CD8-positive, alpha-beta memory T cell (primary cell): ENCODE data around the gene CEP126. TPM values are rescaled to one million over a fixed set of nuclear protein-coding genes. Genes with fewer than 3 reads are reported as not detected.
"Not testable (repeated sequence)": the region's sequence is repeated elsewhere in the genome, so short reads cannot be mapped to it uniquely, and the experiment has no call there.

Experiments
- CTCF ChIA-PET: fragments of 350-600 bp; sonication (Branson Sonifier 250); formaldehyde crosslinking; loops from one replicate; lab custom pipeline; 2021; ENCODE audit warnings: antibody characterized with exemption; lab: Charles Lee
- POLR2A ChIA-PET: fragments of 350-600 bp; sonication (Branson Sonifier 250); formaldehyde crosslinking; loops from one replicate; lab custom pipeline; 2021; ENCODE audit warnings: antibody characterized with exemption; lab: Charles Lee
- DNase-seq, 5 donors: peaks; one replicate each; pipeline versions ENCODE4 v3.0.0 to v3.0.0-alpha.2; 2020 to 2022; ENCODE audit warnings: mixed read lengths in 1 of 5
- H3K27ac ChIP-seq: one replicate; pipeline ENCODE4 v1.7.0; 2013; ENCODE audit warnings: low read depth, mild to moderate bottlenecking, low read length, moderate library complexity
- H3K27me3 ChIP-seq: 2 replicates; pipeline ENCODE4 v1.7.0; 2013; ENCODE audit warnings: low read length, mild to moderate bottlenecking; ENCODE audit not compliant: insufficient read depth, poor library complexity, severe bottlenecking
- H3K36me3 ChIP-seq: 2 replicates; pipeline ENCODE4 v1.7.0; 2013; ENCODE audit warnings: mild to moderate bottlenecking, low read length, moderate library complexity; ENCODE audit not compliant: insufficient read depth
- H3K4me1 ChIP-seq: 2 replicates; pipeline ENCODE4 v1.7.0; 2013; ENCODE audit warnings: mild to moderate bottlenecking, low read length, moderate library complexity; ENCODE audit not compliant: insufficient read depth
- H3K4me3 ChIP-seq: 2 replicates; pipeline ENCODE4 v1.7.0; 2013; ENCODE audit warnings: mild to moderate bottlenecking, low read length
- H3K9me3 ChIP-seq: 2 replicates; pipeline ENCODE4 v1.7.0; 2013; ENCODE audit warnings: mild to moderate bottlenecking, low read length
- H3K27ac Mint-ChIP-seq, 8 donors: one replicate each; pipeline ENCODE4 v1.8.0; 2020 to 2021; ENCODE audit warnings: mixed read lengths in 8 of 8, mild to moderate bottlenecking in 6 of 8, inconsistent platforms in 3 of 8, moderate library complexity in 3 of 8
- H3K27me3 Mint-ChIP-seq, 2 donors: one replicate each; pipeline ENCODE4 v1.8.0; 2020 to 2021; ENCODE audit warnings: mixed read lengths in 2 of 2, mild to moderate bottlenecking in 1 of 2, moderate library complexity in 1 of 2
- H3K36me3 Mint-ChIP-seq, 3 donors: one replicate each; pipeline ENCODE4 v1.8.0; 2020 to 2021; ENCODE audit warnings: mixed read lengths in 3 of 3, inconsistent platforms in 1 of 3, mild to moderate bottlenecking in 1 of 3
- H3K4me1 Mint-ChIP-seq, 3 donors: one replicate each; pipeline ENCODE4 v1.8.0; 2020 to 2021; ENCODE audit warnings: mixed read lengths in 3 of 3, inconsistent platforms in 1 of 3, mild to moderate bottlenecking in 1 of 3
- H3K4me3 Mint-ChIP-seq, 7 donors: one replicate each; pipeline ENCODE4 v1.8.0; 2020 to 2021; ENCODE audit warnings: mixed read lengths in 7 of 7, mild to moderate bottlenecking in 6 of 7, moderate library complexity in 4 of 7, inconsistent platforms in 2 of 7
- H3K9me3 Mint-ChIP-seq, 5 donors: one replicate each; pipeline ENCODE4 v1.8.0; 2020 to 2022; ENCODE audit warnings: mixed read lengths in 5 of 5, mild to moderate bottlenecking in 3 of 5, moderate library complexity in 2 of 5, inconsistent platforms in 1 of 5
- polyA plus RNA-seq: library from polyadenylated mRNA; unstranded; fragments of 300-500 nt; fragmentation: Illumina TruSeq; gene quantifications from one replicate; pipeline ENCODE4 v1.2.3, GENCODE V29; 2021
- total RNA-seq, 2 experiments: library from RNA; stranded (reverse); gene quantifications; one replicate each; pipeline ENCODE4 v1.2.3, GENCODE V29; 2021

CEP126 gene
- total and polyA plus RNA-seq, 3 experiments from 2014 or later, result 1.1 to 1.8 (median 1.6) TPM

GRCh38 chr11:101940901-101941520, 26.2 kb downstream of the CEP126 start:
- no peaks in the 10 kb centered on the region for H3K27me3 Mint-ChIP-seq
- Histone ChIP-seq H3K27me3 (no peaks in the 10 kb centered on the region), H3K9me3 (no peaks in the 10 kb centered on the region), H3K36me3 (no peaks in the 10 kb centered on the region), H3K4me1 (no peaks in the 10 kb centered on the region), H3K27ac (no peak overlapping the region), H3K4me3 (no peak overlapping the region)
- no peak overlapping the region for H3K4me3 Mint-ChIP-seq
- H3K27ac Mint-ChIP-seq, result no peak overlapping the region
- ChIA-PET POLR2A (no interaction called here), CTCF (no interaction called here)
- no peaks in the 10 kb centered on the region for H3K9me3 Mint-ChIP-seq
- no peak for DNase-seq
- H3K4me1 Mint-ChIP-seq, result no peaks in the 10 kb centered on the region
- peaks cover 1 to 14% (median 7%) of the 10 kb centered on the region in 3 donors for H3K36me3 Mint-ChIP-seq

- H3K27me3 ChIP-seq, result no peaks in the 10 kb centered on the region
- no peaks in the 10 kb centered on the region for H3K4me1 Mint-ChIP-seq
- H3K9me3 ChIP-seq, result no peaks in the 10 kb centered on the region
- CTCF ChIA-PET, result no interaction called here
- POLR2A ChIA-PET, result no interaction called here
- no peak overlapping the region for H3K4me3 ChIP-seq
- no peak for DNase-seq
- peaks cover 2 to 15% (median 11%) of the 10 kb centered on the region in 3 donors for H3K36me3 Mint-ChIP-seq
- H3K4me1 ChIP-seq, result no peaks in the 10 kb centered on the region
- H3K27ac ChIP-seq, result no peak overlapping the region
- no peaks in the 10 kb centered on the region for H3K9me3 Mint-ChIP-seq
- H3K36me3 ChIP-seq, result no peaks in the 10 kb centered on the region
- no peaks in the 10 kb centered on the region for H3K27me3 Mint-ChIP-seq
- no peak overlapping the region for H3K4me3 Mint-ChIP-seq
- no peak overlapping the region for H3K27ac Mint-ChIP-seq
These were observed 30.1 kb downstream of the CEP126 start for GRCh38 chr11:101944923-101945322.

GRCh38 chr11:101945448-101945847, 30.6 kb downstream of the CEP126 start:
- Mint-ChIP-seq H3K4me1 (no peaks in the 10 kb centered on the region), H3K27me3 (no peaks in the 10 kb centered on the region), H3K27ac (no peak overlapping the region), H3K4me3 (no peak overlapping the region), H3K36me3 (peaks cover 2 to 15% (median 11%) of the 10 kb centered on the region in 3 donors), H3K9me3 (no peaks in the 10 kb centered on the region)
- no peaks in the 10 kb centered on the region for H3K4me1 ChIP-seq
- no peak overlapping the region for H3K4me3 ChIP-seq
- H3K9me3 ChIP-seq, result no peaks in the 10 kb centered on the region
- POLR2A ChIA-PET, result no interaction called here
- no peak overlapping the region for H3K27ac ChIP-seq
- CTCF ChIA-PET, result no interaction called here
- H3K36me3 ChIP-seq, result no peaks in the 10 kb centered on the region
- H3K27me3 ChIP-seq, result no peaks in the 10 kb centered on the region
- DNase-seq, result no peak

GRCh38 chr11:101949680-101950220, 34.9 kb downstream of the CEP126 start:
- Mint-ChIP-seq H3K27me3 (no peaks in the 10 kb centered on the region), H3K9me3 (no peaks in the 10 kb centered on the region), H3K4me3 (no peak overlapping the region), H3K4me1 (no peaks in the 10 kb centered on the region), H3K36me3 (peaks cover 1 to 11% (median 11%) of the 10 kb centered on the region in 3 donors), H3K27ac (no peak overlapping the region)
- H3K9me3 ChIP-seq, result no peaks in the 10 kb centered on the region
- DNase-seq, result no peak
- no peak overlapping the region for H3K4me3 ChIP-seq
- H3K4me1 ChIP-seq, result no peaks in the 10 kb centered on the region
- CTCF ChIA-PET, result no interaction called here
- no peak overlapping the region for H3K27ac ChIP-seq
- no peaks in the 10 kb centered on the region for H3K27me3 ChIP-seq
- POLR2A ChIA-PET, result no interaction called here
- no peaks in the 10 kb centered on the region for H3K36me3 ChIP-seq

GRCh38 chr11:101955278-101955677, 40.5 kb downstream of the CEP126 start:
- H3K9me3 Mint-ChIP-seq, result peaks cover 0 to 2% (median 0%) of the 10 kb centered on the region in 5 donors
- peaks cover 9 to 18% (median 12%) of the 10 kb centered on the region in 3 donors for H3K36me3 Mint-ChIP-seq
- H3K9me3 ChIP-seq, result no peaks in the 10 kb centered on the region
- ChIA-PET POLR2A (no interaction called here), CTCF (no interaction called here)
- no peak for DNase-seq
- no peaks in the 10 kb centered on the region for H3K27me3 ChIP-seq
- H3K4me3 Mint-ChIP-seq, result no peak overlapping the region
- no peak overlapping the region for H3K4me3 ChIP-seq
- H3K27me3 Mint-ChIP-seq, result no peaks in the 10 kb centered on the region
- H3K4me1 Mint-ChIP-seq, result no peaks in the 10 kb centered on the region
- no peaks in the 10 kb centered on the region for H3K36me3 ChIP-seq
- H3K27ac Mint-ChIP-seq, result no peak overlapping the region
- H3K27ac ChIP-seq, result no peak overlapping the region
- H3K4me1 ChIP-seq, result no peaks in the 10 kb centered on the region

GRCh38 chr11:101955701-101956100, 40.9 kb downstream of the CEP126 start:
- CTCF ChIA-PET, result no interaction called here
- H3K36me3 Mint-ChIP-seq, result peaks cover 9 to 18% (median 12%) of the 10 kb centered on the region in 3 donors
- H3K27ac ChIP-seq, result no peak overlapping the region
- no peaks in the 10 kb centered on the region for H3K9me3 ChIP-seq
- H3K36me3 ChIP-seq, result no peaks in the 10 kb centered on the region
- H3K27ac Mint-ChIP-seq, result no peak overlapping the region
- H3K27me3 Mint-ChIP-seq, result no peaks in the 10 kb centered on the region
- DNase-seq, result no peak
- no peak overlapping the region for H3K4me3 Mint-ChIP-seq
- H3K9me3 Mint-ChIP-seq, result peaks cover 0 to 2% (median 0%) of the 10 kb centered on the region in 5 donors
- POLR2A ChIA-PET, result no interaction called here
- H3K4me3 ChIP-seq, result no peak overlapping the region
- no peaks in the 10 kb centered on the region for H3K27me3 ChIP-seq
- H3K4me1 ChIP-seq, result no peaks in the 10 kb centered on the region
- H3K4me1 Mint-ChIP-seq, result no peaks in the 10 kb centered on the region

- no peaks in the 10 kb centered on the region for H3K36me3 ChIP-seq
- no peak overlapping the region for H3K4me3 ChIP-seq
- no peaks in the 10 kb centered on the region for H3K9me3 ChIP-seq
- POLR2A ChIA-PET, result no interaction called here
- DNase-seq, result no peak
- H3K4me3 Mint-ChIP-seq, result no peak overlapping the region
- H3K27ac ChIP-seq, result no peak overlapping the region
- no peaks in the 10 kb centered on the region for H3K4me1 ChIP-seq
- CTCF ChIA-PET, result no interaction called here
- H3K4me1 Mint-ChIP-seq, result no peaks in the 10 kb centered on the region
- H3K27me3 ChIP-seq, result no peaks in the 10 kb centered on the region
- H3K36me3 Mint-ChIP-seq, result peaks cover 12 to 35% (median 20%) of the 10 kb centered on the region in 3 donors
- H3K27me3 Mint-ChIP-seq, result no peaks in the 10 kb centered on the region
- no peak overlapping the region for H3K27ac Mint-ChIP-seq
- H3K9me3 Mint-ChIP-seq, result peaks cover 0 to 2% (median 0%) of the 10 kb centered on the region in 5 donors
These were observed 45.4 kb downstream of the CEP126 start for GRCh38 chr11:101960231-101960630.

GRCh38 chr11:101964200-101964599, 49.4 kb downstream of the CEP126 start:
- H3K4me3 ChIP-seq, DNase-seq, H3K27ac Mint-ChIP-seq, H3K4me3 Mint-ChIP-seq, H3K9me3 ChIP-seq, H3K4me1 ChIP-seq, H3K36me3 ChIP-seq, H3K27me3 ChIP-seq, H3K27me3 Mint-ChIP-seq, POLR2A ChIA-PET, H3K4me1 Mint-ChIP-seq, H3K27ac ChIP-seq, H3K9me3 Mint-ChIP-seq, CTCF ChIA-PET: not testable (repeated sequence)
- H3K36me3 Mint-ChIP-seq, result peaks cover 7 to 25% (median 12%) of the 10 kb centered on the region in 3 donors
